Adrenal gland (tissue), 12 donors: ENCODE measurements around the gene YWHAB. TPM values are rescaled to one million over a fixed set of nuclear protein-coding genes. Genes with fewer than 3 reads are reported as not detected.

Experiments
- DNase-seq, 7 donors: peaks; one replicate each; pipeline ENCODE4 v3.0.0-alpha.2; 2019 to 2020
- H3K27ac ChIP-seq, 5 donors: fragments of 200-600 bp; sonication (generic) in 4 of 5; 1 replicate in 3 of 5; 2 replicates in 2 of 5; pipeline versions ENCODE4 v1.5.1 to v1.8.0; 2016 to 2020; ENCODE audit warnings: mild to moderate bottlenecking in 1 of 5
- H3K27me3 ChIP-seq: fragments of 200-600 bp; 2 replicates; pipeline ENCODE4 v1.8.0; 2021
- H3K36me3 ChIP-seq, 2 donors: fragments of 200-600 bp; replicated peaks in 1 of 2; 1 replicate in 1 of 2; 2 replicates in 1 of 2; pipeline versions ENCODE4 v1.5.1 to v1.8.0; 2018 to 2022
- H3K4me1 ChIP-seq, 2 donors: fragments of 200-600 bp; replicated peaks in 1 of 2; 1 replicate in 1 of 2; 2 replicates in 1 of 2; pipeline versions ENCODE4 v1.5.1 to v1.8.0; 2018 to 2021
- H3K4me3 ChIP-seq, 4 donors: fragments of 200-600 bp; sonication (generic) in 3 of 4; one replicate each; pipeline ENCODE4 v1.5.1; 2016 to 2018
- H3K9me3 ChIP-seq, 3 donors: fragments of 200-600 bp; sonication (generic) in 1 of 3; replicated peaks in 1 of 3; 1 replicate in 2 of 3; 2 replicates in 1 of 3; pipeline versions ENCODE4 v1.5.1 to v1.8.0; 2016 to 2021
- CTCF ChIP-seq, 6 experiments: fragments of 450-650 bp in 4 of 6; fragments of 200-600 bp in 2 of 6; sonication (generic) in 1 of 6; IDR thresholded peaks; 1 replicate in 5 of 6; 2 replicates in 1 of 6; pipeline versions ENCODE4 v1.5.1 to v1.8.0; 2016 to 2021; ENCODE audit warnings: antibody characterized with exemption in 6 of 6, mild to moderate bottlenecking in 2 of 6, moderate library complexity in 1 of 6
- POLR2A ChIP-seq, 2 donors: fragments of 450-650 bp; IDR thresholded peaks; one replicate each; pipeline ENCODE4 v1.6.1; 2017; ENCODE audit warnings: antibody characterized with exemption in 2 of 2, mild to moderate bottlenecking in 2 of 2, moderate library complexity in 1 of 2
- WGBS, 4 donors: extraction: QIAGEN DNeasy Blood & Tissue Kit in 2 of 4; methylation state at CpG; one replicate each; pipeline versions ENCODE4 v1.1.5 to v1.1.7; 2013 to 2017; 5-methylcytosine and 5-hydroxymethylcytosine counted together
- intact Hi-C, 2 donors: fragments of 100-400 bp; cut with DNase I; formaldehyde crosslinking; loops; one replicate each; pipeline versions ENCODE4 v1.14.1 to v1.15.0; 2022 to 2023
- polyA plus RNA-seq, 3 donors: library from polyadenylated mRNA; stranded (reverse); fragments of 200-250 nt in 2 of 3; fragments of 350-450 nt in 1 of 3; fragmentation: Illumina TruSeq in 1 of 3; extraction: RNeasy Lipid Tissue Mini Kit (QIAGEN cat#74804) in 1 of 3; gene quantifications; one replicate each; pipeline ENCODE4 v1.2.3, GENCODE V29; 2013 to 2014
- total RNA-seq, 9 donors: library from RNA; depleted of rRNA in 4 of 9; stranded (reverse); fragments of >200 nt in 4 of 9; fragments of 120-200 nt in 1 of 9; fragmentation: NEBNext Ultra II Directional in 1 of 9; extraction: Animal tissue kit (Norgen Biotek cat#: 25700) in 1 of 9; gene quantifications; one replicate each; pipeline versions ENCODE4 v1.1.0 to v1.2.4, GENCODE V29; 2013 to 2023
- donor health status: healthy with polysubstance abuse.
- donor health status: Bipolar disorder and iron deficiency.
- donor health status: DM: yes; HTN: yes; CAD: no.
- donor health status: DM: no; HTN: no; CAD: no.
- donor health status: DM: no; HTN: no; CAD: no.
- donor health status: DM: yes; HTN: yes; CAD: no.

Gene YWHAB
- total and polyA plus RNA-seq, 12 donors: 53.1 to 293 (median 143) TPM

GRCh38 chr20:44897133-44897532 lies 11.6 kb downstream of the YWHAB start:
- WGBS, 4 donors: 74 to 81% (median 77%) methylated on average over 1 of the region's 1 CpG
- TF ChIP-seq CTCF (IDR thresholded peaks at IDR 0.05): no peak
- TF ChIP-seq POLR2A (IDR thresholded peaks at IDR 0.05): no peak
- Histone ChIP-seq H3K36me3 (peaks cover 0 to 8% of the 10 kb centered on the region in 2 donors), H3K4me3 (no peak overlapping the region), H3K4me1 (peaks cover 20 to 74% of the 10 kb centered on the region in 2 donors), H3K27me3 (no peaks in the 10 kb centered on the region), H3K9me3 (no peaks in the 10 kb centered on the region), H3K27ac (peak overlapping the region in 3 of 5 donors; percentile 16 to 38 (median 29))
- intact Hi-C loops: no loop called here
- DNase-seq: no peak

GRCh38 chr20:44900231-44900854 lies 14.8 kb downstream of the YWHAB start:
- Histone ChIP-seq H3K27ac (peak overlapping the region in 1 of 5 donors; percentile 6), H3K4me1 (peaks cover 13 to 56% of the 10 kb centered on the region in 2 donors), H3K27me3 (no peaks in the 10 kb centered on the region), H3K9me3 (no peaks in the 10 kb centered on the region), H3K4me3 (no peak overlapping the region), H3K36me3 (peaks cover 0 to 40% of the 10 kb centered on the region in 2 donors)
- DNase-seq: no peak
- 72 to 79% (median 76%) methylated on average over 5 of the region's 5 CpGs for WGBS, 4 donors
- intact Hi-C loops: no loop called here
- TF ChIP-seq POLR2A (IDR thresholded peaks at IDR 0.05): no peak

- TF ChIP-seq POLR2A (IDR thresholded peaks at IDR 0.05) (no peak), CTCF (IDR thresholded peaks at IDR 0.05) (no peak)
- peak in 2 of 7 donors; percentile 16 to 25 for DNase-seq
- H3K27me3 ChIP-seq: no peaks in the 10 kb centered on the region
- 64 to 80% (median 74%) methylated on average over 1 to 2 of the region's 2 CpGs for WGBS, 4 donors
- intact Hi-C loops: no loop called here
- no peak overlapping the region for H3K4me3 ChIP-seq
- peaks cover 3 to 41% of the 10 kb centered on the region in 2 donors for H3K4me1 ChIP-seq
- peaks cover 0 to 56% of the 10 kb centered on the region in 2 donors for H3K36me3 ChIP-seq
- H3K27ac ChIP-seq: no peak overlapping the region
- no peaks in the 10 kb centered on the region for H3K9me3 ChIP-seq
Measured at GRCh38 chr20:44901974-44902373, 16.5 kb downstream of the YWHAB start.

- peaks cover 0 to 70% of the 10 kb centered on the region in 2 donors for H3K36me3 ChIP-seq
- no peaks in the 10 kb centered on the region for H3K27me3 ChIP-seq
- WGBS, 4 donors: 86 to 94% (median 92%) methylated on average over 5 of the region's 5 CpGs
- no peak overlapping the region for H3K27ac ChIP-seq
- H3K4me3 ChIP-seq: no peak overlapping the region
- H3K9me3 ChIP-seq: no peaks in the 10 kb centered on the region
- H3K4me1 ChIP-seq: peaks cover 0 to 25% of the 10 kb centered on the region in 2 donors
- no peak for DNase-seq
- intact Hi-C loops: no loop called here
- TF ChIP-seq POLR2A (IDR thresholded peaks at IDR 0.05) (no peak), CTCF (IDR thresholded peaks at IDR 0.05) (no peak)
Measured at GRCh38 chr20:44904377-44904776, 18.9 kb downstream of the YWHAB start.
